Lower leg skin (tissue), 3 donors: ENCODE data around the gene DENND6B.

Source experiments
- CTCF ChIP-seq, 3 donors: fragments of 450-650 bp; IDR thresholded peaks; one replicate each; pipeline ENCODE4 v1.5.1; 2016; ENCODE audit warnings: antibody characterized with exemption in 3 of 3, mild to moderate bottlenecking in 3 of 3, moderate library complexity in 2 of 3
- POLR2A ChIP-seq, 2 donors: fragments of 450-650 bp; IDR thresholded peaks; one replicate each; pipeline ENCODE4 v1.6.1; 2016 to 2017; ENCODE audit warnings: antibody characterized with exemption in 2 of 2, mild to moderate bottlenecking in 1 of 2, moderate library complexity in 1 of 2

GRCh38 chr22:50307890-50308596 lies 18.8 kb downstream of the DENND6B start:
- TF ChIP-seq CTCF (IDR thresholded peaks at IDR 0.05) = no peak
- no peak for TF ChIP-seq POLR2A (IDR thresholded peaks at IDR 0.05)
